RWPE2 (cell line): ENCODE data around the gene MOB3A.

Experiments used
- ATAC-seq: fragments of 200-7000 bp; cut with Tn5 transposase; 3 replicates; pipeline ENCODE4 v1.9.1; 2021; ENCODE audit warnings: low read depth
- DNase-seq: peaks from one replicate; pipeline ENCODE4 v3.0.0-alpha.2; 2020; ENCODE audit warnings: low spot score
- H3K27ac ChIP-seq: fragments of 450-650 bp; 2 replicates; pipeline ENCODE4 v1.5.1; 2017; ENCODE audit warnings: mild to moderate bottlenecking; ENCODE audit not compliant: poor library complexity, severe bottlenecking
- H3K27me3 ChIP-seq: fragments of 250-450 bp; sonication (Bioruptor Pico); 2 replicates; pipeline ENCODE4 v1.5.1; 2021; ENCODE audit warnings: mild to moderate bottlenecking, moderate library complexity; ENCODE audit not compliant: insufficient read depth, poor library complexity, severe bottlenecking
- H3K36me3 ChIP-seq: fragments of 250-450 bp; sonication (Bioruptor Pico); 2 replicates; pipeline ENCODE4 v1.5.1; 2020; ENCODE audit warnings: low read depth, mild to moderate bottlenecking, moderate library complexity
- H3K4me1 ChIP-seq: fragments of 250-450 bp; sonication (Bioruptor Pico); 2 replicates; pipeline ENCODE4 v1.5.1; 2021; ENCODE audit warnings: mild to moderate bottlenecking, moderate library complexity; ENCODE audit not compliant: insufficient read depth, poor library complexity, severe bottlenecking
- H3K4me3 ChIP-seq: fragments of 250-450 bp; sonication (Bioruptor Pico); 2 replicates; pipeline ENCODE4 v1.5.1; 2021; ENCODE audit warnings: mild to moderate bottlenecking, moderate library complexity; ENCODE audit not compliant: severe bottlenecking
- H3K9me3 ChIP-seq: fragments of 250-450 bp; sonication (Bioruptor Pico); 2 replicates; pipeline ENCODE4 v1.5.1; 2021; ENCODE audit warnings: mild to moderate bottlenecking, moderate library complexity; ENCODE audit not compliant: severe bottlenecking
- CTCF ChIP-seq: fragments of 450-650 bp; IDR thresholded peaks from one replicate; pipeline ENCODE4 v1.5.1; 2017; ENCODE audit warnings: mild to moderate bottlenecking, moderate library complexity; ENCODE audit not compliant: poor library complexity, severe bottlenecking

Gene MOB3A

GRCh38 chr19:2118438-2118837 is 22.3 kb upstream of the MOB3A start:
- no peak for TF ChIP-seq CTCF
- peaks cover 79% of the 10 kb centered on the region for H3K36me3 ChIP-seq
- H3K9me3 ChIP-seq, result no peaks in the 10 kb centered on the region
- no peak overlapping the region for H3K27ac ChIP-seq
- ATAC-seq (no peak), DNase-seq (no peak)
- no peak overlapping the region for H3K4me3 ChIP-seq
- H3K4me1 ChIP-seq, result no peaks in the 10 kb centered on the region
- H3K27me3 ChIP-seq, result no peaks in the 10 kb centered on the region

- Histone ChIP-seq H3K4me3 (no peak overlapping the region), H3K36me3 (peaks cover 77% of the 10 kb centered on the region), H3K27ac (no peak overlapping the region), H3K27me3 (no peaks in the 10 kb centered on the region), H3K4me1 (no peaks in the 10 kb centered on the region), H3K9me3 (no peaks in the 10 kb centered on the region)
- no peak for DNase-seq
- ATAC-seq, result no peak
- TF ChIP-seq CTCF, result no peak
Measured at GRCh38 chr19:2117215-2117960, 21.3 kb upstream of the MOB3A start.

GRCh38 chr19:2116507-2116906 is 20.4 kb upstream of the MOB3A start:
- H3K4me3 ChIP-seq, result no peak overlapping the region
- no peaks in the 10 kb centered on the region for H3K4me1 ChIP-seq
- H3K27me3 ChIP-seq, result no peaks in the 10 kb centered on the region
- no peak overlapping the region for H3K27ac ChIP-seq
- DNase-seq, result no peak
- no peak for TF ChIP-seq CTCF
- peaks cover 82% of the 10 kb centered on the region for H3K36me3 ChIP-seq
- H3K9me3 ChIP-seq, result no peaks in the 10 kb centered on the region
- no peak for ATAC-seq

GRCh38 chr19:2115911-2116426 is 19.8 kb upstream of the MOB3A start:
- Histone ChIP-seq H3K9me3 (no peaks in the 10 kb centered on the region), H3K36me3 (peaks cover 84% of the 10 kb centered on the region), H3K27me3 (no peaks in the 10 kb centered on the region), H3K4me1 (no peaks in the 10 kb centered on the region), H3K4me3 (no peak overlapping the region), H3K27ac (no peak overlapping the region)
- DNase-seq, result no peak
- TF ChIP-seq CTCF, result no peak
- ATAC-seq, result no peak

- H3K9me3 ChIP-seq, result no peaks in the 10 kb centered on the region
- TF ChIP-seq CTCF, result no peak
- H3K27me3 ChIP-seq, result no peaks in the 10 kb centered on the region
- no peaks in the 10 kb centered on the region for H3K4me1 ChIP-seq
- H3K4me3 ChIP-seq, result no peak overlapping the region
- no peak for ATAC-seq
- no peak overlapping the region for H3K27ac ChIP-seq
- DNase-seq, result no peak
- peaks cover 83% of the 10 kb centered on the region for H3K36me3 ChIP-seq
Measured at GRCh38 chr19:2115324-2115723, 19.2 kb upstream of the MOB3A start.
